ENCODE measurements around the gene SLC25A13. TPM values are rescaled to one million over a fixed set of nuclear protein-coding genes. Genes with fewer than 3 reads are reported as not detected.

The SLC25A13 gene
- total RNA-seq, 1 experiment from 2014 or later: 77.2 TPM

GRCh38 chr7:96354881-96355280, 33.0 kb upstream of the SLC25A13 start (continued):
- TF ChIP-seq FOXJ3 (CRISPR knock-in tag; IDR thresholded peaks at IDR 0.05; ENCODE audit: borderline replicate concordance) (no peak), ATF3 (CRISPR knock-in tag; conservative IDR thresholded peaks at IDR 0.05) (no peak), USF2 (CRISPR knock-in tag; IDR thresholded peaks at IDR 0.05) (no peak)
- TF ChIP-seq, protein P1, sequence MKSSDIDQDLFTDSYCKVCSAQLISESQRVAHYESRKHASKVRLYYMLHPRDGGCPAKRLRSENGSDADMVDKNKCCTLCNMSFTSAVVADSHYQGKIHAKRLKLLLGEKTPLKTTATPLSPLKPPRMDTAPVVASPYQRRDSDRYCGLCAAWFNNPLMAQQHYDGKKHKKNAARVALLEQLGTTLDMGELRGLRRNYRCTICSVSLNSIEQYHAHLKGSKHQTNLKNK (CRISPR knock-in tag; IDR thresholded peaks at IDR 0.05): no peak

DNA sequence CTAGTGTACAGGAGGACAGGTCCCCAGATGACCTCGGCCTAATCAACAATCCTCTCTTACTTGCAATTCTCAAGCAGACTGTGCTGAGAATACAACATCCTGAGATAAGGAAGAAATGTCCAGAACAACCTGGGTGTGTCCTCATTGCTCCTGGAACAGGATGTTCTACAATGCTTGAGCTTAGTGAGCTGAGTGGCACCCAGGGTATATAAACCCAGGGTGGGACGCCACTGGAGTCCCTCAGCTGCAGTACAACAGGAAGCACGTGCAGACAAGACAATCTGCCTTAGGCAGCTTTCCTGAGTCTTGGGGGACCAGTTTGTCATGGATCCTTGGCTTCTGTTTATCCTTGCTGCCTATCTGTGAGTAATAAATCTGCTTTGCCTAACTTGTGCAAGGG, 27.7 kb upstream of the SLC25A13 start:
- ChIA-PET CTCF (no interaction called here), POLR2A (no interaction called here)
- no peaks in the 10 kb centered on the region for H3K36me3 Mint-ChIP-seq
- no peak overlapping the region for H3K4me3 Mint-ChIP-seq
- no peak overlapping the region for H3K27ac Mint-ChIP-seq
- H3K4me1 Mint-ChIP-seq: no peaks in the 10 kb centered on the region
- H3K27me3 Mint-ChIP-seq (ENCODE audit: low read depth): no peaks in the 10 kb centered on the region; the same call in none of the 2 replicates
- H3K9me3 Mint-ChIP-seq: no peaks in the 10 kb centered on the region
- DNase-seq (ENCODE audit: low spot score): no peak
- ATAC-seq: no peak
- TF ChIP-seq TEAD1 (CRISPR knock-in tag; IDR thresholded peaks at IDR 0.05) (no peak), ZNF425 (CRISPR knock-in tag; conservative IDR thresholded peaks at IDR 0.05) (no peak), ZNF138 (CRISPR knock-in tag; conservative IDR thresholded peaks at IDR 0.05) (no peak), ZNF232 (CRISPR knock-in tag; IDR thresholded peaks at IDR 0.05) (no peak), ELF4 (CRISPR knock-in tag; IDR thresholded peaks at IDR 0.05; ENCODE audit: low read depth) (no peak), HMGA2 (CRISPR knock-in tag; IDR thresholded peaks at IDR 0.05) (no peak), NFYB (CRISPR knock-in tag; conservative IDR thresholded peaks at IDR 0.05; ENCODE audit: low read depth) (no peak), ZSCAN18 (CRISPR knock-in tag; IDR thresholded peaks at IDR 0.05) (no peak), OVOL2 (CRISPR knock-in tag; IDR thresholded peaks at IDR 0.05; ENCODE audit: borderline replicate concordance) (no peak), NR3C1 (CRISPR knock-in tag; conservative IDR thresholded peaks at IDR 0.05; ENCODE audit: low read depth) (no peak), STAT6 (CRISPR knock-in tag; conservative IDR thresholded peaks at IDR 0.05; ENCODE audit: low read depth) (no peak), MYBL2 (CRISPR knock-in tag; IDR thresholded peaks at IDR 0.05) (no peak)
- TF ChIP-seq, protein P2, sequence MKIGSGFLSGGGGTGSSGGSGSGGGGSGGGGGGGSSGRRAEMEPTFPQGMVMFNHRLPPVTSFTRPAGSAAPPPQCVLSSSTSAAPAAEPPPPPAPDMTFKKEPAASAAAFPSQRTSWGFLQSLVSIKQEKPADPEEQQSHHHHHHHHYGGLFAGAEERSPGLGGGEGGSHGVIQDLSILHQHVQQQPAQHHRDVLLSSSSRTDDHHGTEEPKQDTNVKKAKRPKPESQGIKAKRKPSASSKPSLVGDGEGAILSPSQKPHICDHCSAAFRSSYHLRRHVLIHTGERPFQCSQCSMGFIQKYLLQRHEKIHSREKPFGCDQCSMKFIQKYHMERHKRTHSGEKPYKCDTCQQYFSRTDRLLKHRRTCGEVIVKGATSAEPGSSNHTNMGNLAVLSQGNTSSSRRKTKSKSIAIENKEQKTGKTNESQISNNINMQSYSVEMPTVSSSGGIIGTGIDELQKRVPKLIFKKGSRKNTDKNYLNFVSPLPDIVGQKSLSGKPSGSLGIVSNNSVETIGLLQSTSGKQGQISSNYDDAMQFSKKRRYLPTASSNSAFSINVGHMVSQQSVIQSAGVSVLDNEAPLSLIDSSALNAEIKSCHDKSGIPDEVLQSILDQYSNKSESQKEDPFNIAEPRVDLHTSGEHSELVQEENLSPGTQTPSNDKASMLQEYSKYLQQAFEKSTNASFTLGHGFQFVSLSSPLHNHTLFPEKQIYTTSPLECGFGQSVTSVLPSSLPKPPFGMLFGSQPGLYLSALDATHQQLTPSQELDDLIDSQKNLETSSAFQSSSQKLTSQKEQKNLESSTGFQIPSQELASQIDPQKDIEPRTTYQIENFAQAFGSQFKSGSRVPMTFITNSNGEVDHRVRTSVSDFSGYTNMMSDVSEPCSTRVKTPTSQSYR (CRISPR knock-in tag; IDR thresholded peaks at IDR 0.05): no peak
- TF ChIP-seq, protein P3, sequence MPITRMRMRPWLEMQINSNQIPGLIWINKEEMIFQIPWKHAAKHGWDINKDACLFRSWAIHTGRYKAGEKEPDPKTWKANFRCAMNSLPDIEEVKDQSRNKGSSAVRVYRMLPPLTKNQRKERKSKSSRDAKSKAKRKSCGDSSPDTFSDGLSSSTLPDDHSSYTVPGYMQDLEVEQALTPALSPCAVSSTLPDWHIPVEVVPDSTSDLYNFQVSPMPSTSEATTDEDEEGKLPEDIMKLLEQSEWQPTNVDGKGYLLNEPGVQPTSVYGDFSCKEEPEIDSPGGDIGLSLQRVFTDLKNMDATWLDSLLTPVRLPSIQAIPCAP (CRISPR knock-in tag; IDR thresholded peaks at IDR 0.05): no peak
- TF ChIP-seq, protein P4, sequence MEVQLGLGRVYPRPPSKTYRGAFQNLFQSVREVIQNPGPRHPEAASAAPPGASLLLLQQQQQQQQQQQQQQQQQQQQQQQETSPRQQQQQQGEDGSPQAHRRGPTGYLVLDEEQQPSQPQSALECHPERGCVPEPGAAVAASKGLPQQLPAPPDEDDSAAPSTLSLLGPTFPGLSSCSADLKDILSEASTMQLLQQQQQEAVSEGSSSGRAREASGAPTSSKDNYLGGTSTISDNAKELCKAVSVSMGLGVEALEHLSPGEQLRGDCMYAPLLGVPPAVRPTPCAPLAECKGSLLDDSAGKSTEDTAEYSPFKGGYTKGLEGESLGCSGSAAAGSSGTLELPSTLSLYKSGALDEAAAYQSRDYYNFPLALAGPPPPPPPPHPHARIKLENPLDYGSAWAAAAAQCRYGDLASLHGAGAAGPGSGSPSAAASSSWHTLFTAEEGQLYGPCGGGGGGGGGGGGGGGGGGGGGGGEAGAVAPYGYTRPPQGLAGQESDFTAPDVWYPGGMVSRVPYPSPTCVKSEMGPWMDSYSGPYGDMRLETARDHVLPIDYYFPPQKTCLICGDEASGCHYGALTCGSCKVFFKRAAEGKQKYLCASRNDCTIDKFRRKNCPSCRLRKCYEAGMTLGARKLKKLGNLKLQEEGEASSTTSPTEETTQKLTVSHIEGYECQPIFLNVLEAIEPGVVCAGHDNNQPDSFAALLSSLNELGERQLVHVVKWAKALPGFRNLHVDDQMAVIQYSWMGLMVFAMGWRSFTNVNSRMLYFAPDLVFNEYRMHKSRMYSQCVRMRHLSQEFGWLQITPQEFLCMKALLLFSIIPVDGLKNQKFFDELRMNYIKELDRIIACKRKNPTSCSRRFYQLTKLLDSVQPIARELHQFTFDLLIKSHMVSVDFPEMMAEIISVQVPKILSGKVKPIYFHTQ (CRISPR knock-in tag; IDR thresholded peaks at IDR 0.05): no peak
- TF ChIP-seq, protein P5, sequence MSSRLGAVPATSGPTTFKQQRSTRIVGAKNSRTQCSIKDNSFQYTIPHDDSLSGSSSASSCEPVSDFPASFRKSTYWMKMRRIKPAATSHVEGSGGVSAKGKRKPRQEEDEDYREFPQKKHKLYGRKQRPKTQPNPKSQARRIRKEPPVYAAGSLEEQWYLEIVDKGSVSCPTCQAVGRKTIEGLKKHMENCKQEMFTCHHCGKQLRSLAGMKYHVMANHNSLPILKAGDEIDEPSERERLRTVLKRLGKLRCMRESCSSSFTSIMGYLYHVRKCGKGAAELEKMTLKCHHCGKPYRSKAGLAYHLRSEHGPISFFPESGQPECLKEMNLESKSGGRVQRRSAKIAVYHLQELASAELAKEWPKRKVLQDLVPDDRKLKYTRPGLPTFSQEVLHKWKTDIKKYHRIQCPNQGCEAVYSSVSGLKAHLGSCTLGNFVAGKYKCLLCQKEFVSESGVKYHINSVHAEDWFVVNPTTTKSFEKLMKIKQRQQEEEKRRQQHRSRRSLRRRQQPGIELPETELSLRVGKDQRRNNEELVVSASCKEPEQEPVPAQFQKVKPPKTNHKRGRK (CRISPR knock-in tag; IDR thresholded peaks at IDR 0.05; ENCODE audit: borderline replicate concordance): no peak
